ENCODE measurements around the gene DMPK. TPM values are rescaled to one million over a fixed set of nuclear protein-coding genes. Genes with fewer than 3 reads are reported as not detected.
A peak's percentile ranks its signal among the peaks of the same experiment; 100 is the strongest.

DMPK gene
- total and polyA plus RNA-seq, 9 of the 15 experiments (the other 6 are each of a cell fraction or from before 2014, with no cell fraction given), result 0.24 to 31.3 (median 7.3) TPM

DNA sequence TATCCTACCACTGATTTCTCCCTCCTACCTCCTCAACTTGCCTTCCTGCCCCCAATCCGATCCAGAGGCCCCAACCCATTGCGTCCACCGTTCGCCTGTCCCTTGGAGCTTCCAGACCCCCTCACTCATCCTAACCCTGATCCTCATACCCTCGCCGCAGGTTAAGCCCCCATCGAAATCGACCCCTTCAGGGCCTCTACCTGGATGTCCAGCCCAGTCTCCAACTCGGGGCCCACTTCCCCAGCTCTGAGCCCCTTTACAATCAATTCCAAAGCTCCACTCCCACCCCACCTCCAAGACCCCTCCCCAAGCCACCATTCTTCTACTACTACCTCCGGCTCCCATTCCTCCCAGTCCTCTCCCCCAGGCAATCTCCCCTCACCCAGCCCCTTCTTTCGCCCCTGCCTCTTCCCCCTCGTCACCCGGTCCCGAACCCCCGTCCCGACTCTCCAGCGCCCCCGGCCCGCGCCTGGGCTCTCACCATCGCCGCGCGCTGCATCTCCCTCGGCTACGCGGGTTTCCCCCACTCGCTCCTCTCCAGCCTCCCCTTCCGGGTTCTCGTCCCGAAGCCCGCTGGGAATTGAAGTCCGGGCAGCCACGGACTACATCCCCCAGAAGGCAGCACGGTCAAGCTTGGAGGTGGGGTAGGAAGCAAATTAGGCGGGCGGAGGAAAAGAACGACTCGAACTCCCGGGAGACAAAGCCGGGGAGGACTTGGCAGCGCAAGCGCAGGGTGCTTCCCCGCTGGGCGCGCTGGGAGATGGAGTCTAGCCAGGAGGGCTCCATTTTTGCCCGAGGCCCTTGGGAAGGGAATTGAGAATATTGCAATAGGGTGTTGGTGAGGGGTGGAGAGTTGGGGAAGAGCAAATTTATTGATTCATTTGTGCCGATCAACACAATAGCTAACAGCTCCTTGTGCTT lies 51.7 kb downstream of the DMPK start, which contains the start of gene FBXO46 (continued):
- no peak for TF ChIP-seq SMAD3 (CRISPR knock-in tag; conservative IDR thresholded peaks at IDR 0.05)
- TF ChIP-seq, protein P1, sequence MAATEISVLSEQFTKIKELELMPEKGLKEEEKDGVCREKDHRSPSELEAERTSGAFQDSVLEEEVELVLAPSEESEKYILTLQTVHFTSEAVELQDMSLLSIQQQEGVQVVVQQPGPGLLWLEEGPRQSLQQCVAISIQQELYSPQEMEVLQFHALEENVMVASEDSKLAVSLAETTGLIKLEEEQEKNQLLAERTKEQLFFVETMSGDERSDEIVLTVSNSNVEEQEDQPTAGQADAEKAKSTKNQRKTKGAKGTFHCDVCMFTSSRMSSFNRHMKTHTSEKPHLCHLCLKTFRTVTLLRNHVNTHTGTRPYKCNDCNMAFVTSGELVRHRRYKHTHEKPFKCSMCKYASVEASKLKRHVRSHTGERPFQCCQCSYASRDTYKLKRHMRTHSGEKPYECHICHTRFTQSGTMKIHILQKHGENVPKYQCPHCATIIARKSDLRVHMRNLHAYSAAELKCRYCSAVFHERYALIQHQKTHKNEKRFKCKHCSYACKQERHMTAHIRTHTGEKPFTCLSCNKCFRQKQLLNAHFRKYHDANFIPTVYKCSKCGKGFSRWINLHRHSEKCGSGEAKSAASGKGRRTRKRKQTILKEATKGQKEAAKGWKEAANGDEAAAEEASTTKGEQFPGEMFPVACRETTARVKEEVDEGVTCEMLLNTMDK (IDR thresholded peaks at IDR 0.05; ENCODE audit: borderline replicate concordance, insufficient read depth, low read depth, low read length, poor library complexity, severe bottlenecking), result no peak
- TF ChIP-seq MAFF (IDR thresholded peaks at IDR 0.05; ENCODE audit: low read length), result no peak
- TF ChIP-seq, protein P2, sequence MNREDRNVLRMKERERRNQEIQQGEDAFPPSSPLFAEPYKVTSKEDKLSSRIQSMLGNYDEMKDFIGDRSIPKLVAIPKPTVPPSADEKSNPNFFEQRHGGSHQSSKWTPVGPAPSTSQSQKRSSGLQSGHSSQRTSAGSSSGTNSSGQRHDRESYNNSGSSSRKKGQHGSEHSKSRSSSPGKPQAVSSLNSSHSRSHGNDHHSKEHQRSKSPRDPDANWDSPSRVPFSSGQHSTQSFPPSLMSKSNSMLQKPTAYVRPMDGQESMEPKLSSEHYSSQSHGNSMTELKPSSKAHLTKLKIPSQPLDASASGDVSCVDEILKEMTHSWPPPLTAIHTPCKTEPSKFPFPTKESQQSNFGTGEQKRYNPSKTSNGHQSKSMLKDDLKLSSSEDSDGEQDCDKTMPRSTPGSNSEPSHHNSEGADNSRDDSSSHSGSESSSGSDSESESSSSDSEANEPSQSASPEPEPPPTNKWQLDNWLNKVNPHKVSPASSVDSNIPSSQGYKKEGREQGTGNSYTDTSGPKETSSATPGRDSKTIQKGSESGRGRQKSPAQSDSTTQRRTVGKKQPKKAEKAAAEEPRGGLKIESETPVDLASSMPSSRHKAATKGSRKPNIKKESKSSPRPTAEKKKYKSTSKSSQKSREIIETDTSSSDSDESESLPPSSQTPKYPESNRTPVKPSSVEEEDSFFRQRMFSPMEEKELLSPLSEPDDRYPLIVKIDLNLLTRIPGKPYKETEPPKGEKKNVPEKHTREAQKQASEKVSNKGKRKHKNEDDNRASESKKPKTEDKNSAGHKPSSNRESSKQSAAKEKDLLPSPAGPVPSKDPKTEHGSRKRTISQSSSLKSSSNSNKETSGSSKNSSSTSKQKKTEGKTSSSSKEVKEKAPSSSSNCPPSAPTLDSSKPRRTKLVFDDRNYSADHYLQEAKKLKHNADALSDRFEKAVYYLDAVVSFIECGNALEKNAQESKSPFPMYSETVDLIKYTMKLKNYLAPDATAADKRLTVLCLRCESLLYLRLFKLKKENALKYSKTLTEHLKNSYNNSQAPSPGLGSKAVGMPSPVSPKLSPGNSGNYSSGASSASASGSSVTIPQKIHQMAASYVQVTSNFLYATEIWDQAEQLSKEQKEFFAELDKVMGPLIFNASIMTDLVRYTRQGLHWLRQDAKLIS (CRISPR knock-in tag; IDR thresholded peaks at IDR 0.05), result no peak
- TF ChIP-seq RAD21 (CRISPR knock-in tag; conservative IDR thresholded peaks at IDR 0.05 in 1 of 2, IDR thresholded peaks at IDR 0.05 in 1 of 2), result no peak
- TF ChIP-seq, protein P3, sequence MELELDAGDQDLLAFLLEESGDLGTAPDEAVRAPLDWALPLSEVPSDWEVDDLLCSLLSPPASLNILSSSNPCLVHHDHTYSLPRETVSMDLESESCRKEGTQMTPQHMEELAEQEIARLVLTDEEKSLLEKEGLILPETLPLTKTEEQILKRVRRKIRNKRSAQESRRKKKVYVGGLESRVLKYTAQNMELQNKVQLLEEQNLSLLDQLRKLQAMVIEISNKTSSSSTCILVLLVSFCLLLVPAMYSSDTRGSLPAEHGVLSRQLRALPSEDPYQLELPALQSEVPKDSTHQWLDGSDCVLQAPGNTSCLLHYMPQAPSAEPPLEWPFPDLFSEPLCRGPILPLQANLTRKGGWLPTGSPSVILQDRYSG (tag; conservative IDR thresholded peaks at IDR 0.05; ENCODE audit: low read depth), result no peak; the same call in 1 of the 2 replicates
- TF ChIP-seq, protein P4, sequence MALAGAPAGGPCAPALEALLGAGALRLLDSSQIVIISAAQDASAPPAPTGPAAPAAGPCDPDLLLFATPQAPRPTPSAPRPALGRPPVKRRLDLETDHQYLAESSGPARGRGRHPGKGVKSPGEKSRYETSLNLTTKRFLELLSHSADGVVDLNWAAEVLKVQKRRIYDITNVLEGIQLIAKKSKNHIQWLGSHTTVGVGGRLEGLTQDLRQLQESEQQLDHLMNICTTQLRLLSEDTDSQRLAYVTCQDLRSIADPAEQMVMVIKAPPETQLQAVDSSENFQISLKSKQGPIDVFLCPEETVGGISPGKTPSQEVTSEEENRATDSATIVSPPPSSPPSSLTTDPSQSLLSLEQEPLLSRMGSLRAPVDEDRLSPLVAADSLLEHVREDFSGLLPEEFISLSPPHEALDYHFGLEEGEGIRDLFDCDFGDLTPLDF (CRISPR knock-in tag; IDR thresholded peaks at IDR 0.05), result no peak
- no peak for TF ChIP-seq NFATC3 (IDR thresholded peaks at IDR 0.05)
- TF ChIP-seq TBL1XR1 (IDR thresholded peaks at IDR 0.05; ENCODE audit: low read length in 2 of 2), result no peak
- TF ChIP-seq ZNF395 (CRISPR knock-in tag; IDR thresholded peaks at IDR 0.05), result peak; percentile 85; the same call in 1 of the 2 replicates
- no peak for TF ChIP-seq MCM2 (IDR thresholded peaks at IDR 0.05; ENCODE audit: low read depth)
- no peak for TF ChIP-seq KDM2B (CRISPR knock-in tag; IDR thresholded peaks at IDR 0.05)
- no peak for TF ChIP-seq PHF21A (IDR thresholded peaks at IDR 0.05; ENCODE audit: borderline replicate concordance, low read depth)
- TF ChIP-seq SMARCC2 (IDR thresholded peaks at IDR 0.05; ENCODE audit: low read depth), result peak; percentile 64; the same call in 1 of the 2 replicates

Data from K562 (cell line).